ENCODE data around the gene FGF4.

Gene FGF4

DNA sequence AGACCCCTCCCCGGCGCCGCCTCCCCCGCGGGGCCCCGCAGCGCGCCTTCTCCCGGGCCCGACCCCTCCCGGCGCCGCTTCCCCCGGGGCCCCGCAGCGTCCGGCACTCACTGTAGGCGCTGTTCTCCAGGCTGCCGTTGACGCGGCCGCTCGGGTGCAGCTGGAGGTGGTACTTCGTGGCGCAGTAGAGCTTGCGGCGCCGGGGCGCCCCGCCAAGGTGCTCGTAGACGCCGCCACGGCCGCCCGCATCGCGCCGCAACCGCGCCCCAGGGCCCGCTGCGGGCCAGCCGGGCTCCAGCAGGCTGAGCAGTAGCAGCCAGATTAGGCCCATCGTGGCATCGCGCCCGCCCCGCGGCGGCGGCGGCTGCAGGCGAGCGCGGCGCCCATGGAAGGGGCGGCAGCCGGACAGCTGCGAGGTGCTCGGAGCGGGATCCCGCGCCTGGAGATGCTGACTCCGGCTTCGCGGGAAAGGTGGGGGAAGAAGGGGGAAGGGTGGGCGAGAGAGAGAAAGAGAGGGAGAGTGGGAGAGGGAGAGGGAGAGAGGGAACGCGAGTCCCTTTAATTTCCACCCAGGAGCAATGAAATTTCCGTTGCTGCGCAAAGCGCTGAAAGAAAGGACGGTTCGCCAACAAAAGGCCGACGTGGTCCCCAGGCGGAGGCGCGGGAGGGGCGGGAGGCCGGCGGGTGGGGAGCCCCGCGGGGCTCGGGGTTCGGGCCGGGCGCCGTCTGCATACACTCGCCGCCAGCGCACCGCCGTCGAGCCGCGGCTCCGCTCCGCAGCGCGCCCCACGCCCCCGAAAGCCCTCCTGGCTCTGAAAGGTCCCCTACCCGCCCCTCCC, 43.7 kb upstream of the FGF4 start, which contains the start of gene FGF3:
Gene FGF3 (minus strand): TSS at position 814 of the 839 bp plus-strand sequence. CDS start 483 bp downstream, at position 331.
- H3K4me3 ChIP-seq (ENCODE audit: low read depth, low read length): no peak within 1 kb of the TSS
- TF ChIP-seq, protein P1, sequence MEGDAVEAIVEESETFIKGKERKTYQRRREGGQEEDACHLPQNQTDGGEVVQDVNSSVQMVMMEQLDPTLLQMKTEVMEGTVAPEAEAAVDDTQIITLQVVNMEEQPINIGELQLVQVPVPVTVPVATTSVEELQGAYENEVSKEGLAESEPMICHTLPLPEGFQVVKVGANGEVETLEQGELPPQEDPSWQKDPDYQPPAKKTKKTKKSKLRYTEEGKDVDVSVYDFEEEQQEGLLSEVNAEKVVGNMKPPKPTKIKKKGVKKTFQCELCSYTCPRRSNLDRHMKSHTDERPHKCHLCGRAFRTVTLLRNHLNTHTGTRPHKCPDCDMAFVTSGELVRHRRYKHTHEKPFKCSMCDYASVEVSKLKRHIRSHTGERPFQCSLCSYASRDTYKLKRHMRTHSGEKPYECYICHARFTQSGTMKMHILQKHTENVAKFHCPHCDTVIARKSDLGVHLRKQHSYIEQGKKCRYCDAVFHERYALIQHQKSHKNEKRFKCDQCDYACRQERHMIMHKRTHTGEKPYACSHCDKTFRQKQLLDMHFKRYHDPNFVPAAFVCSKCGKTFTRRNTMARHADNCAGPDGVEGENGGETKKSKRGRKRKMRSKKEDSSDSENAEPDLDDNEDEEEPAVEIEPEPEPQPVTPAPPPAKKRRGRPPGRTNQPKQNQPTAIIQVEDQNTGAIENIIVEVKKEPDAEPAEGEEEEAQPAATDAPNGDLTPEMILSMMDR (IDR thresholded peaks at IDR 0.05; ENCODE audit: borderline replicate concordance, insufficient read depth, low read depth, low read length): no peak

GRCh38 chr11:69818231-69818602, 43.1 kb upstream of the FGF4 start:
- TF ChIP-seq, protein P1 (IDR thresholded peaks at IDR 0.05; ENCODE audit: borderline replicate concordance, insufficient read depth, low read depth, low read length): no peak

GRCh38 chr11:69817265-69818230, 42.4 kb upstream of the FGF4 start:
- TF ChIP-seq, protein P1 (IDR thresholded peaks at IDR 0.05; ENCODE audit: borderline replicate concordance, insufficient read depth, low read depth, low read length): no peak
- no peak overlapping the region for H3K4me3 ChIP-seq (ENCODE audit: low read depth, low read length)

More at GRCh38 chr11:69818231-69818602, 43.1 kb upstream of the FGF4 start:
- H3K4me3 ChIP-seq (ENCODE audit: low read depth, low read length): no peak overlapping the region

DNA sequence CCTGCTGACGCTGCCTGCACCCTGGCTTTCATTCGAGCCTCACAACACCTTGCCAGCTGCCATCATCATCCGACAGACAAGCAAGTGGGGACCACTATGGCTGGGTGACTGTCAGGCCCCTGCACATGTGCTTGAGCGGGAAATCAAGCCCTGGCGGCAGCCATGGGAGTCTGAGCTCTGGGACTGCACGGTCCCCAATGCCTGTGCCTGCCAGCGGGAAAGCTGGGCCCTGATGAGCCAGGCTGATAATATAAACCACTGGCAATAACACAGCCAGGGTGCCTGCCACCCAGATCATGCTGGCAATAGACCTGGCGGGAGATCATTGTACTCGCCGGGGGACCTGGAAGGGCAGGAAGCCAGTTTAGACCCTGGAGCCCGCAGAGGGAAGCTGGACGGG, 41.5 kb upstream of the FGF4 start:
- TF ChIP-seq, protein P1 (IDR thresholded peaks at IDR 0.05; ENCODE audit: borderline replicate concordance, insufficient read depth, low read depth, low read length): no peak
- H3K4me3 ChIP-seq (ENCODE audit: low read depth, low read length): no peak overlapping the region

DNA sequence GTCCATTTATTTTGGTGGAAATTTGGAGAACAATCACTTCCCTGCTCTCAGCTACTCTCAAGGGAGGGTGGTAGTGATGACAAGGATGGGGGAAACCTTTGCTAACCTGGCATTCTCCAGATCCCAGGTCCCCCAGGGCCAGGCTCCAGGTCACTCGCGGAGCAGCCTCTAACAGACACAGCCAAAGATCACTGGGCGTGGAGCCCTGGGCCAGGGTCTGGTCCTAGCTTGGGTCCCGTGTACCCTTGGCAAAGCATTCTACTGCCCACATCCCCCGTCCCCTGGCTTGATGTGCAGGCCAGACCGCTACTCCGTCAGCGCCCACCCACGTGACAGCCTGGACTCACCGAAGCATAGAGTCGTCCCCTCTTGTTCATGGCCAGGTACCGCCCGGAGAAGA, 40.8 kb upstream of the FGF4 start:
- TF ChIP-seq, protein P1 (IDR thresholded peaks at IDR 0.05; ENCODE audit: borderline replicate concordance, insufficient read depth, low read depth, low read length): no peak

GRCh38 chr11:69814902-69815301, 39.8 kb upstream of the FGF4 start:
- H3K4me3 ChIP-seq (ENCODE audit: low read depth, low read length): no peak overlapping the region
- TF ChIP-seq, protein P1 (IDR thresholded peaks at IDR 0.05; ENCODE audit: borderline replicate concordance, insufficient read depth, low read depth, low read length): no peak

More for the DNA sequence above, 40.8 kb upstream of the FGF4 start:
- H3K4me3 ChIP-seq (ENCODE audit: low read depth, low read length): no peak overlapping the region
